ENCODE results near the gene WDR48. TPM values are rescaled to one million over a fixed set of nuclear protein-coding genes. Genes with fewer than 3 reads are reported as not detected.
A peak's percentile ranks its signal among the peaks of the same experiment; 100 is the strongest.

WDR48 gene
- polyA plus RNA-seq, 1 experiment = 42.1 TPM

- no peaks in the 10 kb centered on the region for H3K9me3 ChIP-seq (ENCODE audit: control insufficient read depth, insufficient read depth, low read length)
- ChIA-PET POLR2A (no interaction called here), CTCF (interaction anchor here (12.0 kb wide), 1 partner anchor 165 kb away, joined by 446 read pairs; no protein-coding TSS in a partner anchor)
- no peaks in the 10 kb centered on the region for H3K27me3 ChIP-seq (ENCODE audit: control insufficient read depth, insufficient read depth, low read length)
- no peak overlapping the region for H3K27ac ChIP-seq (ENCODE audit: low read depth, low read length)
- no peak for DNase-seq (ENCODE audit: low read depth, low spot score)
- no peak overlapping the region for H3K4me3 ChIP-seq (ENCODE audit: low read depth, low read length)
- TF ChIP-seq, protein P1, sequence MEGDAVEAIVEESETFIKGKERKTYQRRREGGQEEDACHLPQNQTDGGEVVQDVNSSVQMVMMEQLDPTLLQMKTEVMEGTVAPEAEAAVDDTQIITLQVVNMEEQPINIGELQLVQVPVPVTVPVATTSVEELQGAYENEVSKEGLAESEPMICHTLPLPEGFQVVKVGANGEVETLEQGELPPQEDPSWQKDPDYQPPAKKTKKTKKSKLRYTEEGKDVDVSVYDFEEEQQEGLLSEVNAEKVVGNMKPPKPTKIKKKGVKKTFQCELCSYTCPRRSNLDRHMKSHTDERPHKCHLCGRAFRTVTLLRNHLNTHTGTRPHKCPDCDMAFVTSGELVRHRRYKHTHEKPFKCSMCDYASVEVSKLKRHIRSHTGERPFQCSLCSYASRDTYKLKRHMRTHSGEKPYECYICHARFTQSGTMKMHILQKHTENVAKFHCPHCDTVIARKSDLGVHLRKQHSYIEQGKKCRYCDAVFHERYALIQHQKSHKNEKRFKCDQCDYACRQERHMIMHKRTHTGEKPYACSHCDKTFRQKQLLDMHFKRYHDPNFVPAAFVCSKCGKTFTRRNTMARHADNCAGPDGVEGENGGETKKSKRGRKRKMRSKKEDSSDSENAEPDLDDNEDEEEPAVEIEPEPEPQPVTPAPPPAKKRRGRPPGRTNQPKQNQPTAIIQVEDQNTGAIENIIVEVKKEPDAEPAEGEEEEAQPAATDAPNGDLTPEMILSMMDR (IDR thresholded peaks at IDR 0.05; ENCODE audit: low read depth, low read length) = no peak
Measured at GRCh38 chr3:39122813-39123212, 71.0 kb downstream of the WDR48 start.

DNA sequence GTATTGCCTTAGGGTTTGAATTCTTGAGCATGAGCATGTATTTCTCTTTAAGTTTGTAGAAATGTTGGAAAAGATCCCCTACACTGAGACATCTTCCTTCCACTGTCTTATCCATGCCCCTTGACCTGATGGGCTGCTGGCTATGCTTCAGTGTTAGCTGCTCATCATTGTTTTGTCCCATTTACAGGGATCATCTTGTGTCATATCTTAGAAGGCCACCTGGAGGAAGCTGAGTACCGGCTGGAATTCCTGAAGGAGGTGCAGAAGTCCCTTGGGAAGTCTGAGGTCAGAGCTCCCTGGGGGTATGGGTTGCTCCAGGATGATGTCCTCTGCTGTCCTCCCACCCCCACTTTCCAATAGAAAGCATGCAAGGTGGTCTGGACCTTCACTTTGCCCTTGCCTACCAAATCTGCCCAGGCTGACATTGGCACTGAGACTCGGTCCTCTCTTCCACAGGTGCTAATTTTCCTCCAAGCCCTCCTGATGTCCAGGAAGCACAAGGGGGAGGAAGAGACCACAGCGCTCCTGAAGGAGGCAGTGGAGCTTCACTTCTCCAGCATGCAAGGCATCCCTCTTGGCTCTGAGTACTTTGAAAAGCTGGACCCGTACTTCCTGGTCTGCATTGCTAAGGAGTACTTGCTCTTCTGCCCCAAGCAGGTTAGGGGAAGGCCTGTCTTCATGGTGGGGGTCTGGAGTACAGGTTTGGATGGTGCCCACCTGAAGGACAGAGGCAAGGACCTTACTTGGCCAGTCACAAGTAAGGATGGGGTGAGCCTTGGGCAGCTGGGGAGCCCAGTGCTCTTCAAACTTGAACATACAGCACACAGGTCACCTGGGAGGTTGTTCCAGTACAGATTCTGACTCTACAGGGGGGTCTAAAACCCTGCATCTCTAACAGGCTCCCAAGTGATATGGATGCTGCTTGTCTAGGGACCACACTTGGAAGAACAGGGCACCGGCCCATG is 73.3 kb downstream of the WDR48 start:
- CTCF ChIA-PET = interaction anchor here (0.7 to 12.0 kb wide), 14 partner anchors 9 to 322 kb away, joined by 3 to 446 read pairs (median 4); partner anchors contain the start of genes CX3CR1 and XIRP1
- no peak for DNase-seq (ENCODE audit: low read depth, low spot score)
- H3K27ac ChIP-seq (ENCODE audit: low read depth, low read length) = no peak overlapping the region
- H3K4me3 ChIP-seq (ENCODE audit: low read depth, low read length) = no peak overlapping the region
- no peaks in the 10 kb centered on the region for H3K9me3 ChIP-seq (ENCODE audit: control insufficient read depth, insufficient read depth, low read length)
- no peaks in the 10 kb centered on the region for H3K27me3 ChIP-seq (ENCODE audit: control insufficient read depth, insufficient read depth, low read length)
- TF ChIP-seq, protein P1 (IDR thresholded peaks at IDR 0.05; ENCODE audit: low read depth, low read length) = peak; percentile 58
- POLR2A ChIA-PET = no interaction called here

DNA sequence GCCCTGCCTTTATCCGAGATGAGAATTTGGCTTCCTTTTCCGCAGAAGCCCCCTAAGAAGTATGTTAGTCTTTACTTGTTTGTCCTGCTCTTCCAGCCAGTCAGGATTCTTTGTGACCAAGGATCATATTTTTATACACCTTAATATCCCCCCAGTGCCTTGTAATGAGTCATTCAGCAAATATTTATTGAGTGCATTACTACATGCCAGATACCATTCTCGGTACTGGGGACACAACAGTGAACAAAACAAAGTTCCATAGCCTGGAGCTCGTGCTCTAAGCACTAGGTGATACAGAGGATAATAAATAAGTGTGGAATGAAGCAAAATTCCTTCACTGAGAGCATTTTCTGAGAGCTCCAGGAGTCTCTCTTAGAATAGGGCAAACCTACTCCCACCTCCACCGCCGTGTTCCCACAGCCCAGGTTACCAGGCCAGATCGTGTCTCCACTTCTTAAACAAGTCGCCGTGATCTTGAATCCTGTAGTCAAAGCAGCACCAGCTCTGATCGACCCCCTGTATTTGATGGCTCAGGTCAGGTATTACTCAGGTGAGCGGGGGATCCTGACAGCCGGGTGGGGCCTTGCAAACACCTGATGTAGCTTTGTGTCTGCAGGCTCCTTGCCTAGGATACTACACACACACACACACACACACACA is 74.2 kb downstream of the WDR48 start:
- Histone ChIP-seq H3K9me3 (ENCODE audit: control insufficient read depth, insufficient read depth, low read length) (no peaks in the 10 kb centered on the region), H3K4me3 (ENCODE audit: low read depth, low read length) (no peak overlapping the region), H3K27me3 (ENCODE audit: control insufficient read depth, insufficient read depth, low read length) (no peaks in the 10 kb centered on the region), H3K27ac (ENCODE audit: low read depth, low read length) (no peak overlapping the region)
- DNase-seq (ENCODE audit: low read depth, low spot score) = no peak
- CTCF ChIA-PET = interaction anchor here (0.6 to 12.0 kb wide), 32 partner anchors 8 to 389 kb away, joined by 3 to 446 read pairs (median 4); partner anchors contain the start of genes CX3CR1, GORASP1, TTC21A and XIRP1
- TF ChIP-seq, protein P1 (IDR thresholded peaks at IDR 0.05; ENCODE audit: low read depth, low read length) = no peak
- POLR2A ChIA-PET = interaction anchor here (0.7 to 1.1 kb wide), 4 partner anchors 10 to 162 kb away, joined by 3 to 7 read pairs (median 4); no protein-coding TSS in a partner anchor

GRCh38 chr3:39126532-39127071 is 74.8 kb downstream of the WDR48 start:
- ChIA-PET POLR2A (interaction anchor here (0.7 to 1.1 kb wide), 5 partner anchors 9 to 1006 kb away, joined by 3 to 7 read pairs (median 4); no protein-coding TSS in a partner anchor), CTCF (interaction anchor here (0.6 to 12.0 kb wide), 33 partner anchors 8 to 321 kb away, joined by 3 to 446 read pairs (median 4); partner anchors contain the start of genes CX3CR1, GORASP1, TTC21A and XIRP1)
- no peak for DNase-seq (ENCODE audit: low read depth, low spot score)
- Histone ChIP-seq H3K27me3 (ENCODE audit: control insufficient read depth, insufficient read depth, low read length) (no peaks in the 10 kb centered on the region), H3K27ac (ENCODE audit: low read depth, low read length) (no peak overlapping the region), H3K9me3 (ENCODE audit: control insufficient read depth, insufficient read depth, low read length) (no peaks in the 10 kb centered on the region), H3K4me3 (ENCODE audit: low read depth, low read length) (no peak overlapping the region)
- TF ChIP-seq, protein P1 (IDR thresholded peaks at IDR 0.05; ENCODE audit: low read depth, low read length) = peak; percentile 80

All from AG04450 (cell line).